K562 (cell line): ENCODE results near the gene MRPL44. TPM values are rescaled to one million over a fixed set of nuclear protein-coding genes. Genes with fewer than 3 reads are reported as not detected.

ENCODE experiments used
- CEBPB ChIP-seq: fragments of 450-650 bp; IDR thresholded peaks from 2 replicates; pipeline ENCODE4 v1.6.1; 2016; ENCODE audit warnings: missing genetic modification characterization, missing compliant biosample characterization
- CEBPG ChIP-seq, 3 experiments: fragments of 200-800 bp in 1 of 3; sonication (Bioruptor generic) in 1 of 3; sonication (generic) in 1 of 3; formaldehyde crosslinking in 1 of 3; IDR thresholded peaks in 2 of 3; conservative IDR thresholded peaks in 1 of 3; 2 replicates each; pipeline versions ENCODE4 v1.6.1 to v1.8.0; 2016 to 2022; ENCODE audit warnings: missing compliant biosample characterization in 2 of 3, missing genetic modification characterization in 2 of 3, mild to moderate bottlenecking in 1 of 3, missing genetic modification reagents in 1 of 3
- CREM ChIP-seq: IDR thresholded peaks from 2 replicates; pipeline ENCODE4 v1.6.1; 2014; ENCODE audit warnings: antibody characterized with exemption, low read depth
- FOXA1 ChIP-seq: fragments of 450-650 bp; IDR thresholded peaks from 2 replicates; pipeline ENCODE4 v1.6.1; 2016; ENCODE audit warnings: mild to moderate bottlenecking, borderline replicate concordance
- FOXP4 ChIP-seq: sonication (generic); formaldehyde crosslinking; IDR thresholded peaks from 2 replicates; pipeline ENCODE4 v1.8.0; 2022; ENCODE audit warnings: mild to moderate bottlenecking, missing genetic modification reagents, borderline replicate concordance
- PHTF2 ChIP-seq: fragments of 250-450 bp; sonication (Bioruptor Pico); IDR thresholded peaks from 2 replicates; pipeline ENCODE4 v1.5.0; 2021; ENCODE audit warnings: mild to moderate bottlenecking
- RNF2 ChIP-seq: sonication (generic); IDR thresholded peaks from 2 replicates; pipeline ENCODE4 v1.6.1; 2016
- SIRT6 ChIP-seq: IDR thresholded peaks from one replicate; pipeline ENCODE4 v1.6.1; 2012; ENCODE audit warnings: low read depth, mild to moderate bottlenecking, control low read depth, inconsistent platforms, low read length, moderate library complexity
- SP1 ChIP-seq: sonication (generic); formaldehyde crosslinking; IDR thresholded peaks from 2 replicates; pipeline ENCODE4 v1.8.1; 2022; ENCODE audit warnings: mild to moderate bottlenecking, missing genetic modification reagents
- TCF7L2 ChIP-seq: fragments of 150-350 bp; IDR thresholded peaks from 2 replicates; pipeline ENCODE4 v1.6.1; 2016; ENCODE audit warnings: low read depth, mild to moderate bottlenecking, low read length, moderate library complexity
- TEAD4 ChIP-seq, 2 experiments: sonication (generic) in 1 of 2; formaldehyde crosslinking in 1 of 2; IDR thresholded peaks; 2 replicates each; pipeline versions ENCODE4 v1.6.1 to v1.8.0; 2012 to 2022; ENCODE audit warnings: borderline replicate concordance in 1 of 2, inconsistent platforms in 1 of 2, low read length in 1 of 2, mild to moderate bottlenecking in 1 of 2, missing genetic modification reagents in 1 of 2
- ZBED1 ChIP-seq: IDR thresholded peaks from 2 replicates; pipeline ENCODE4 v1.6.1; 2014
- ZNF239 ChIP-seq: fragments of 250-450 bp; sonication (Bioruptor Pico); IDR thresholded peaks from 2 replicates; pipeline ENCODE4 v1.4.0; 2020; ENCODE audit warnings: mild to moderate bottlenecking
- ZNF263 ChIP-seq: sonication (generic); formaldehyde crosslinking; IDR thresholded peaks from 2 replicates; pipeline ENCODE4 v1.8.0; 2022; ENCODE audit warnings: mild to moderate bottlenecking, missing genetic modification reagents, borderline replicate concordance
- ZNF41 ChIP-seq: fragments of 250-450 bp; sonication (Bioruptor Pico); conservative IDR thresholded peaks from 2 replicates; pipeline ENCODE4 v1.4.0; 2020; ENCODE audit warnings: mild to moderate bottlenecking
- ZNF551 ChIP-seq: fragments of 250-450 bp; sonication (Bioruptor Pico); IDR thresholded peaks from 2 replicates; pipeline ENCODE4 v1.5.0; 2021; ENCODE audit warnings: mild to moderate bottlenecking, moderate library complexity
- ZNF57 ChIP-seq: fragments of 450-650 bp; formaldehyde crosslinking; IDR thresholded peaks from 2 replicates; pipeline ENCODE4 v1.4.0; 2020; ENCODE audit warnings: mild to moderate bottlenecking, moderate library complexity
- polyA plus RNA-seq, 8 experiments: library from polyadenylated mRNA; depleted of rRNA in 4 of 8; stranded (reverse) in 5 of 8; unstranded in 3 of 8; fragments of >200 nt; fragmentation: Nextera tagmentation in 2 of 8; fragmentation: Illumina TruSeq in 1 of 8; extraction: Ambion mirVana in 2 of 8; extraction: Trizol in 1 of 8; gene quantifications; 2 replicates each; pipeline versions ENCODE4 v1.2.1 to v1.2.3, GENCODE V29; 2011 to 2014; ENCODE audit warnings: inconsistent platforms in 1 of 8, missing spikeins in 1 of 8
- total RNA-seq, 7 experiments: library from RNA; depleted of rRNA in 6 of 7; stranded (reverse); fragments of >200 nt in 6 of 7; fragmentation: Illumina TruSeq in 2 of 7; extraction: Trizol in 2 of 7; gene quantifications; 2 replicates each; pipeline versions ENCODE4 v1.2.1 to v1.2.3, GENCODE V29; 2011 to 2021; ENCODE audit warnings: low replicate concordance in 1 of 7
- TF ChIP-seq, protein P1 (sequence below), 2 experiments: fragments of 450-650 bp; formaldehyde crosslinking in 1 of 2; IDR thresholded peaks; 2 replicates each; pipeline versions ENCODE4 v1.4.0 to v1.6.1; 2014 to 2020; ENCODE audit warnings: mild to moderate bottlenecking in 2 of 2, borderline replicate concordance in 1 of 2, low read depth in 1 of 2

MRPL44 gene
- total and polyA plus RNA-seq, 9 of the 15 experiments (the other 6 are each of a cell fraction or from before 2014, with no cell fraction given), result 10.4 to 26.0 (median 20.2) TPM

GRCh38 chr2:223970343-223971128 lies 13.3 kb downstream of the MRPL44 start (continued):
- TF ChIP-seq RNF2 (no peak), SP1 (no peak), CREM (no peak), TCF7L2 (no peak), FOXA1 (no peak), ZNF551 (CRISPR knock-in tag) (no peak), CEBPG (CRISPR knock-in tag; IDR thresholded peaks at IDR 0.05) (peak; percentile 45; the same call in 1 of the 2 replicates), CEBPG (tag; conservative IDR thresholded peaks at IDR 0.05 in 1 of 2, IDR thresholded peaks at IDR 0.05 in 1 of 2) (peak; percentile 85 to 92), FOXP4 (CRISPR knock-in tag) (no peak), ZNF57 (no peak), ZNF239 (no peak), ZBED1 (no peak), CEBPB (tag) (peak; percentile 95), ZNF41 (CRISPR knock-in tag) (no peak), ZNF263 (CRISPR knock-in tag) (no peak), TEAD4 (IDR thresholded peaks at IDR 0.05; ENCODE audit: low read length) (no peak), TEAD4 (CRISPR knock-in tag; IDR thresholded peaks at IDR 0.05; ENCODE audit: borderline replicate concordance) (no peak), SIRT6 (no peak), PHTF2 (no peak)
- TF ChIP-seq, protein P1, sequence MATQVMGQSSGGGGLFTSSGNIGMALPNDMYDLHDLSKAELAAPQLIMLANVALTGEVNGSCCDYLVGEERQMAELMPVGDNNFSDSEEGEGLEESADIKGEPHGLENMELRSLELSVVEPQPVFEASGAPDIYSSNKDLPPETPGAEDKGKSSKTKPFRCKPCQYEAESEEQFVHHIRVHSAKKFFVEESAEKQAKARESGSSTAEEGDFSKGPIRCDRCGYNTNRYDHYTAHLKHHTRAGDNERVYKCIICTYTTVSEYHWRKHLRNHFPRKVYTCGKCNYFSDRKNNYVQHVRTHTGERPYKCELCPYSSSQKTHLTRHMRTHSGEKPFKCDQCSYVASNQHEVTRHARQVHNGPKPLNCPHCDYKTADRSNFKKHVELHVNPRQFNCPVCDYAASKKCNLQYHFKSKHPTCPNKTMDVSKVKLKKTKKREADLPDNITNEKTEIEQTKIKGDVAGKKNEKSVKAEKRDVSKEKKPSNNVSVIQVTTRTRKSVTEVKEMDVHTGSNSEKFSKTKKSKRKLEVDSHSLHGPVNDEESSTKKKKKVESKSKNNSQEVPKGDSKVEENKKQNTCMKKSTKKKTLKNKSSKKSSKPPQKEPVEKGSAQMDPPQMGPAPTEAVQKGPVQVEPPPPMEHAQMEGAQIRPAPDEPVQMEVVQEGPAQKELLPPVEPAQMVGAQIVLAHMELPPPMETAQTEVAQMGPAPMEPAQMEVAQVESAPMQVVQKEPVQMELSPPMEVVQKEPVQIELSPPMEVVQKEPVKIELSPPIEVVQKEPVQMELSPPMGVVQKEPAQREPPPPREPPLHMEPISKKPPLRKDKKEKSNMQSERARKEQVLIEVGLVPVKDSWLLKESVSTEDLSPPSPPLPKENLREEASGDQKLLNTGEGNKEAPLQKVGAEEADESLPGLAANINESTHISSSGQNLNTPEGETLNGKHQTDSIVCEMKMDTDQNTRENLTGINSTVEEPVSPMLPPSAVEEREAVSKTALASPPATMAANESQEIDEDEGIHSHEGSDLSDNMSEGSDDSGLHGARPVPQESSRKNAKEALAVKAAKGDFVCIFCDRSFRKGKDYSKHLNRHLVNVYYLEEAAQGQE (IDR thresholded peaks at IDR 0.05; ENCODE audit: borderline replicate concordance), result peak; percentile 72; the same call in 1 of the 2 replicates
- TF ChIP-seq, protein P1 (CRISPR knock-in tag; IDR thresholded peaks at IDR 0.05; ENCODE audit: low read depth), result no peak
